ENCODE data around the gene CD101. TPM values are rescaled to one million over a fixed set of nuclear protein-coding genes. Genes with fewer than 3 reads are reported as not detected.

CD101 gene
- total RNA-seq, 4 donors from 2014 or later, result under 0.01 to 2.9 (median 0.59) TPM; not detected in 1

- Histone ChIP-seq H3K4me3 (no peak overlapping the region), H3K27ac (no peak overlapping the region), H3K36me3 (no peaks in the 10 kb centered on the region), H3K9me3 (no peaks in the 10 kb centered on the region), H3K4me1 (no peaks in the 10 kb centered on the region), H3K27me3 (no peaks in the 10 kb centered on the region)
- TF ChIP-seq POLR2A (IDR thresholded peaks at IDR 0.05) (no peak), EP300 (IDR thresholded peaks at IDR 0.05) (no peak), CTCF (IDR thresholded peaks at IDR 0.05) (no peak)
- no peak for DNase-seq (ENCODE audit: low spot score in 2 of 2)
- 94 to 95% methylated on average over 1 of the region's 1 CpG for WGBS, 2 donors
Measured at GRCh38 chr1:116997066-116997465, 4.5 kb upstream of the CD101 start.

GRCh38 chr1:116997636-116998035 lies 3.9 kb upstream of the CD101 start:
- H3K27ac ChIP-seq, result no peak overlapping the region
- TF ChIP-seq CTCF (IDR thresholded peaks at IDR 0.05) (no peak), POLR2A (IDR thresholded peaks at IDR 0.05) (no peak), EP300 (IDR thresholded peaks at IDR 0.05) (no peak)
- H3K4me3 ChIP-seq, result no peak overlapping the region
- H3K27me3 ChIP-seq, result no peaks in the 10 kb centered on the region
- H3K9me3 ChIP-seq, result no peaks in the 10 kb centered on the region
- H3K36me3 ChIP-seq, result no peaks in the 10 kb centered on the region
- DNase-seq (ENCODE audit: low spot score in 2 of 2), result no peak
- H3K4me1 ChIP-seq, result no peaks in the 10 kb centered on the region

- DNase-seq (ENCODE audit: low spot score in 2 of 2), result no peak
- no peak for TF ChIP-seq EP300 (IDR thresholded peaks at IDR 0.05)
- no peak for TF ChIP-seq CTCF (IDR thresholded peaks at IDR 0.05)
- TF ChIP-seq POLR2A (IDR thresholded peaks at IDR 0.05), result no peak
- Histone ChIP-seq H3K4me3 (no peak overlapping the region), H3K4me1 (no peaks in the 10 kb centered on the region), H3K27me3 (no peaks in the 10 kb centered on the region), H3K9me3 (no peaks in the 10 kb centered on the region), H3K27ac (no peak overlapping the region), H3K36me3 (no peaks in the 10 kb centered on the region)
- 78 to 79% methylated on average over 3 of the region's 3 CpGs for WGBS, 2 donors
Measured at GRCh38 chr1:116999596-116999995, 2.0 kb upstream of the CD101 start.

GRCh38 chr1:117000142-117000541 lies 1.4 kb upstream of the CD101 start:
- Histone ChIP-seq H3K4me3 (no peak overlapping the region), H3K36me3 (no peaks in the 10 kb centered on the region), H3K27me3 (no peaks in the 10 kb centered on the region), H3K9me3 (no peaks in the 10 kb centered on the region), H3K27ac (no peak overlapping the region), H3K4me1 (no peaks in the 10 kb centered on the region)
- DNase-seq (ENCODE audit: low spot score in 2 of 2), result no peak
- WGBS, 2 donors, result 81 to 83% methylated on average over 2 of the region's 2 CpGs
- TF ChIP-seq POLR2A (IDR thresholded peaks at IDR 0.05), result no peak

- H3K36me3 ChIP-seq, result no peaks in the 10 kb centered on the region
Measured at GRCh38 chr1:117003223-117003875, 1.8 kb downstream of the CD101 start.

More at GRCh38 chr1:117003223-117003875, 1.8 kb downstream of the CD101 start:
- TF ChIP-seq EP300 (IDR thresholded peaks at IDR 0.05), result peak; percentile 21 to 31
- TF ChIP-seq CTCF (IDR thresholded peaks at IDR 0.05), result no peak
- WGBS, 2 donors, result 87 to 91% methylated on average over 2 of the region's 2 CpGs
- peak overlapping the region in 1 of 4 donors; percentile 53 for H3K27ac ChIP-seq
- no peaks in the 10 kb centered on the region for H3K27me3 ChIP-seq
- no peaks in the 10 kb centered on the region for H3K9me3 ChIP-seq
- no peak overlapping the region for H3K4me3 ChIP-seq
- H3K4me1 ChIP-seq, result no peaks in the 10 kb centered on the region
- DNase-seq (ENCODE audit: low spot score in 2 of 2), result no peak
